ENCODE results near the gene KREMEN1. TPM values are rescaled to one million over a fixed set of nuclear protein-coding genes. Genes with fewer than 3 reads are reported as not detected.

The KREMEN1 gene
- polyA plus RNA-seq, 1 of the 3 experiments (the other 2 are of a cell fraction) = 10.0 TPM

GRCh38 chr22:29093030-29093429 lies 20.2 kb downstream of the KREMEN1 start:
- no peak overlapping the region for H2AFZ ChIP-seq (ENCODE audit: low read depth)
- H3K4me1 ChIP-seq (ENCODE audit: control insufficient read depth in 1 of 2, insufficient read depth in 2 of 2, low read depth in 1 of 2, low read length in 1 of 2) = peaks cover 11% of the 10 kb centered on the region in 2 experiments
- H3K27ac ChIP-seq (ENCODE audit: low read depth in 2 of 2, low read length in 1 of 2) = peak overlapping the region; percentile 83 to 91
- no peaks in the 10 kb centered on the region for H3K9me2 ChIP-seq
- H3K36me3 ChIP-seq (replicated peaks in 1 of 2; ENCODE audit: control insufficient read depth in 1 of 2, insufficient read depth in 2 of 2, low read length in 1 of 2) = peaks cover 0 to 7% of the 10 kb centered on the region in 2 experiments
- no peak overlapping the region for H3K4me3 ChIP-seq (ENCODE audit: low read depth in 2 of 2, low read length in 1 of 2)
- H4K20me1 ChIP-seq (ENCODE audit: insufficient read depth) = no peaks in the 10 kb centered on the region
- H3F3A ChIP-seq (replicated peaks; ENCODE audit: insufficient read depth) = peaks cover 28% of the 10 kb centered on the region
- POLR2A ChIA-PET = no interaction called here
- 88% methylated on average over 1 of the region's 1 CpG for WGBS (ENCODE audit: low lambda C conversion rate)
- peak overlapping the region; percentile 59 for H3K4me2 ChIP-seq
- no peaks in the 10 kb centered on the region for H3K79me2 ChIP-seq (ENCODE audit: insufficient read depth)
- no peak overlapping the region; the same call in 1 of the 2 replicates for H3K9ac ChIP-seq
- H3K27me3 ChIP-seq (ENCODE audit: insufficient read depth) = no peaks in the 10 kb centered on the region
- no peak for DNase-seq
- CTCF ChIA-PET = interaction anchor here (1.1 to 1.7 kb wide), 3 partner anchors 10 to 61 kb away, joined by 5 read pairs; no protein-coding TSS in a partner anchor
- no peaks in the 10 kb centered on the region for H3K9me3 ChIP-seq
- no peak for TF ChIP-seq TCF12 (IDR thresholded peaks at IDR 0.05)
- TF ChIP-seq RFX5 (IDR thresholded peaks at IDR 0.05; ENCODE audit: low read length) = no peak
- TF ChIP-seq RCOR1 (IDR thresholded peaks at IDR 0.05; ENCODE audit: low read length) = no peak
- TF ChIP-seq RXRA (IDR thresholded peaks at IDR 0.05; ENCODE audit: borderline replicate concordance, low read depth) = no peak
- TF ChIP-seq JUND (IDR thresholded peaks at IDR 0.05) = no peak
- no peak for TF ChIP-seq TEAD4 (IDR thresholded peaks at IDR 0.05; ENCODE audit: borderline replicate concordance, insufficient read depth)
- no peak for TF ChIP-seq RAD21 (IDR thresholded peaks at IDR 0.05; ENCODE audit: low read length)
- TF ChIP-seq MXI1 (IDR thresholded peaks at IDR 0.05; ENCODE audit: low read depth, low read length) = no peak
- TF ChIP-seq IRF3 (IDR thresholded peaks at IDR 0.05; ENCODE audit: low read depth, low read length) = no peak
- no peak for TF ChIP-seq EZH2phosphoT487 (IDR thresholded peaks at IDR 0.05; ENCODE audit: borderline replicate concordance, low read depth)
- TF ChIP-seq YY1 (IDR thresholded peaks at IDR 0.05; ENCODE audit: low read depth) = no peak
- no peak for TF ChIP-seq ZBTB33 (IDR thresholded peaks at IDR 0.05; ENCODE audit: borderline replicate concordance, low read depth)

GRCh38 chr22:29093501-29094300 lies 20.9 kb downstream of the KREMEN1 start:
- Histone ChIP-seq H3K4me2 (peak overlapping the region; percentile 59), H3K79me2 (ENCODE audit: insufficient read depth) (no peaks in the 10 kb centered on the region), H4K20me1 (ENCODE audit: insufficient read depth) (no peaks in the 10 kb centered on the region), H3K27me3 (ENCODE audit: insufficient read depth) (no peaks in the 10 kb centered on the region), H3K36me3 (replicated peaks in 1 of 2; ENCODE audit: control insufficient read depth in 1 of 2, insufficient read depth in 2 of 2, low read length in 1 of 2) (peaks cover 0 to 7% of the 10 kb centered on the region in 2 experiments), H3K9me2 (no peaks in the 10 kb centered on the region), H3K4me3 (ENCODE audit: low read depth in 2 of 2, low read length in 1 of 2) (no peak overlapping the region), H3K27ac (ENCODE audit: low read depth in 2 of 2, low read length in 1 of 2) (peak overlapping the region; percentile 83 to 91), H3K9ac (peak overlapping the region; percentile 20; the same call in 1 of the 2 replicates), H3F3A (replicated peaks; ENCODE audit: insufficient read depth) (peaks cover 28% of the 10 kb centered on the region), H3K9me3 (no peaks in the 10 kb centered on the region), H3K4me1 (ENCODE audit: control insufficient read depth in 1 of 2, insufficient read depth in 2 of 2, low read depth in 1 of 2, low read length in 1 of 2) (peaks cover 11% of the 10 kb centered on the region in 2 experiments), H2AFZ (ENCODE audit: low read depth) (peak overlapping the region; percentile 44; the same call in 1 of the 2 replicates)
- ChIA-PET POLR2A (no interaction called here), CTCF (interaction anchor here (0.8 to 1.7 kb wide), 5 partner anchors 9 to 101 kb away, joined by 3 to 5 read pairs (median 5); no protein-coding TSS in a partner anchor)
- DNase-seq = peak; percentile 65
- 63% methylated on average over 2 of the region's 4 CpGs for WGBS (ENCODE audit: low lambda C conversion rate)
- TF ChIP-seq RCOR1 (IDR thresholded peaks at IDR 0.05; ENCODE audit: low read length) = peak; percentile 93
- TF ChIP-seq GABPA (IDR thresholded peaks at IDR 0.05; ENCODE audit: low read depth) = no peak
- peak; percentile 72; the same call in 1 of the 2 replicates for TF ChIP-seq REST (IDR thresholded peaks at IDR 0.05; ENCODE audit: low read depth, low read length)
- no peak for TF ChIP-seq USF2 (IDR thresholded peaks at IDR 0.05; ENCODE audit: borderline replicate concordance, low read depth, low read length)
- peak; percentile 42 for TF ChIP-seq NFIC (IDR thresholded peaks at IDR 0.05; ENCODE audit: borderline replicate concordance)
- peak; percentile 73; the same call in 1 of the 2 replicates for TF ChIP-seq POLR2AphosphoS5 (IDR thresholded peaks at IDR 0.05; ENCODE audit: low read depth, low read length)
- TF ChIP-seq MXI1 (IDR thresholded peaks at IDR 0.05; ENCODE audit: low read depth, low read length) = 0 out of 2 replicates have a peak, but pooled peaks have one; percentile 20
- TF ChIP-seq TAF1 (IDR thresholded peaks at IDR 0.05; ENCODE audit: borderline replicate concordance, low read depth, low read length) = no peak
- peak; percentile 84 for TF ChIP-seq FOSL2 (IDR thresholded peaks at IDR 0.05; ENCODE audit: borderline replicate concordance, low read depth)
